H1 (cell line): ENCODE results near the gene FNDC10. TPM values are rescaled to one million over a fixed set of nuclear protein-coding genes. Genes with fewer than 3 reads are reported as not detected.
"Not testable (repeated sequence)": the region's sequence is repeated elsewhere in the genome, so short reads cannot be mapped to it uniquely, and the experiment has no call there.

Source experiments
- CTCF ChIA-PET: fragments of 300-600 bp; sonication (Branson Sonifier 250); formaldehyde crosslinking; loops from one replicate; lab custom pipeline; 2021; ENCODE audit not compliant: partially characterized antibody; lab: Charles Lee
- POLR2A ChIA-PET: fragments of 300-600 bp; sonication (Branson Sonifier 250); formaldehyde crosslinking; loops from one replicate; lab custom pipeline; 2021; ENCODE audit warnings: inconsistent platforms; ENCODE audit not compliant: partially characterized antibody; lab: Charles Lee
- DNase-seq, 2 experiments: peaks; one replicate each; pipeline versions ENCODE4 v3.0.0 to v3.0.0-alpha.2; 2010 to 2022; ENCODE audit warnings: low spot score in 2 of 2, low read depth in 1 of 2, mixed read lengths in 1 of 2
- FAIRE-seq: peaks from 2 replicates; lab custom pipeline; 2011; peaks lifted over from hg19 to GRCh38; lab: Jason Lieb, UNC
- H2AFZ ChIP-seq: 2 replicates; pipeline ENCODE4 v1.8.1; 2012; ENCODE audit warnings: low read length, inconsistent platforms
- H2AK5ac ChIP-seq: 2 replicates; pipeline ENCODE4 v1.6.1; 2013; ENCODE audit warnings: low read depth, low read length
- H2BK120ac ChIP-seq: replicated peaks from 2 replicates; pipeline ENCODE3; 2013; ENCODE audit warnings: low read depth, low read length, inconsistent platforms
- H2BK12ac ChIP-seq: 2 replicates; pipeline ENCODE4 v1.6.1; 2013; ENCODE audit warnings: low read depth, low read length
- H2BK15ac ChIP-seq: 2 replicates; pipeline ENCODE4 v1.6.1; 2013; ENCODE audit warnings: low read length
- H2BK20ac ChIP-seq: 2 replicates; pipeline ENCODE4 v1.6.1; 2013; ENCODE audit warnings: low read length
- H2BK5ac ChIP-seq: 2 replicates; pipeline ENCODE4 v1.6.1; 2013; ENCODE audit warnings: low read depth, low read length
- H3K14ac ChIP-seq: 2 replicates; pipeline ENCODE4 v1.6.1; 2013; ENCODE audit warnings: inconsistent platforms; ENCODE audit not compliant: insufficient read length
- H3K18ac ChIP-seq: 2 replicates; pipeline ENCODE4 v1.6.1; 2013; ENCODE audit warnings: low read length; ENCODE audit errors: extremely low read depth
- H3K23ac ChIP-seq: 2 replicates; pipeline ENCODE4 v1.6.1; 2013; ENCODE audit warnings: inconsistent platforms; ENCODE audit not compliant: insufficient read length
- H3K23me2 ChIP-seq: 2 replicates; pipeline ENCODE4 v1.6.1; 2013; ENCODE audit warnings: low read depth, low read length
- H3K27ac ChIP-seq: 2 replicates; pipeline ENCODE4 v1.6.1; 2011; ENCODE audit warnings: low read depth, low read length, inconsistent platforms
- H3K27me3 ChIP-seq, 4 experiments: replicated peaks in 1 of 4; 1 replicate in 1 of 4; 2 replicates in 3 of 4; pipeline versions ENCODE4 v1.6.1 to v1.8.1; 2011 to 2013; ENCODE audit warnings: low read length in 3 of 4, mild to moderate bottlenecking in 3 of 4, inconsistent platforms in 2 of 4, mixed read lengths in 2 of 4, moderate library complexity in 1 of 4; ENCODE audit not compliant: control insufficient read depth in 3 of 4, insufficient read depth in 3 of 4; ENCODE audit errors: extremely low read depth in 1 of 4
- H3K36me3 ChIP-seq, 4 experiments: 2 replicates each; pipeline versions ENCODE4 v1.6.1 to v1.8.1; 2011 to 2013; ENCODE audit warnings: mild to moderate bottlenecking in 4 of 4, low read length in 3 of 4, moderate library complexity in 2 of 4, control low read depth in 1 of 4, inconsistent platforms in 1 of 4; ENCODE audit not compliant: insufficient read depth in 4 of 4, control insufficient read depth in 2 of 4
- H3K4ac ChIP-seq: replicated peaks from 2 replicates; pipeline ENCODE3; 2013; ENCODE audit warnings: low read length, low read depth, mixed read lengths, inconsistent platforms; ENCODE audit not compliant: insufficient read length
- H3K4me1 ChIP-seq, 4 experiments: replicated peaks in 1 of 4; 1 replicate in 1 of 4; 2 replicates in 3 of 4; pipeline versions ENCODE4 v1.6.1 to v1.8.1; 2011 to 2013; ENCODE audit warnings: low read length in 3 of 4, inconsistent platforms in 2 of 4, mixed read lengths in 1 of 4; ENCODE audit not compliant: insufficient read depth in 4 of 4, control insufficient read depth in 3 of 4
- H3K4me2 ChIP-seq, 2 experiments: 2 replicates each; pipeline versions ENCODE4 v1.6.1 to v1.8.1; 2011 to 2013; ENCODE audit warnings: low read depth in 2 of 2, low read length in 2 of 2, control low read depth in 1 of 2, inconsistent platforms in 1 of 2, mild to moderate bottlenecking in 1 of 2; ENCODE audit not compliant: insufficient read depth in 1 of 2
- H3K4me3 ChIP-seq, 4 experiments: fragments of 200-600, 300-600 bp in 1 of 4; sonication (generic), shearing (Covaris generic), sonication (Bioruptor Twin) in 1 of 4; 2 replicates each; pipeline versions ENCODE4 v1.5.1 to v1.8.1; 2011 to 2016; ENCODE audit warnings: low read length in 4 of 4, low read depth in 3 of 4, control low read depth in 2 of 4, inconsistent platforms in 2 of 4, mild to moderate bottlenecking in 2 of 4, mixed read lengths in 1 of 4, moderate library complexity in 1 of 4; ENCODE audit not compliant: insufficient read depth in 2 of 4; ENCODE audit errors: extremely low read depth in 1 of 4
- H3K56ac ChIP-seq: replicated peaks from 2 replicates; pipeline ENCODE3; 2013; ENCODE audit warnings: low read depth, mild to moderate bottlenecking, mixed read lengths, low read length, inconsistent platforms; ENCODE audit not compliant: insufficient read length
- H3K79me1 ChIP-seq: 2 replicates; pipeline ENCODE4 v1.6.1; 2013; ENCODE audit warnings: low read depth, low read length, control low read depth
- H3K79me2 ChIP-seq, 2 experiments: 2 replicates each; pipeline versions ENCODE4 v1.6.1 to v1.8.1; 2012 to 2013; ENCODE audit warnings: low read length in 2 of 2, mild to moderate bottlenecking in 2 of 2, inconsistent platforms in 1 of 2; ENCODE audit not compliant: insufficient read depth in 2 of 2, control insufficient read depth in 1 of 2
- H3K9ac ChIP-seq, 4 experiments: replicated peaks in 1 of 4; 1 replicate in 1 of 4; 2 replicates in 3 of 4; pipeline versions ENCODE4 v1.6.1 to v1.8.1; 2011 to 2013; ENCODE audit warnings: low read depth in 3 of 4, low read length in 3 of 4, control low read depth in 2 of 4, mild to moderate bottlenecking in 2 of 4, moderate library complexity in 2 of 4, inconsistent platforms in 1 of 4; ENCODE audit errors: extremely low read depth in 1 of 4
- H3K9me3 ChIP-seq, 2 experiments: 2 replicates each; pipeline versions ENCODE4 v1.6.1 to v1.8.1; 2012 to 2013; ENCODE audit warnings: mild to moderate bottlenecking in 2 of 2, moderate library complexity in 2 of 2, control low read depth in 1 of 2, inconsistent platforms in 1 of 2, low read depth in 1 of 2, low read length in 1 of 2, mixed read lengths in 1 of 2; ENCODE audit not compliant: insufficient read depth in 2 of 2
- H4K20me1 ChIP-seq, 2 experiments: replicated peaks in 1 of 2; 2 replicates each; pipeline versions ENCODE3 to v1.8.1; 2011 to 2013; ENCODE audit warnings: inconsistent platforms in 2 of 2, low read length in 2 of 2, mild to moderate bottlenecking in 1 of 2; ENCODE audit not compliant: insufficient read depth in 2 of 2, control insufficient read depth in 1 of 2
- H4K5ac ChIP-seq: 2 replicates; pipeline ENCODE4 v1.6.1; 2013; ENCODE audit warnings: low read length, low read depth, mixed read lengths, inconsistent platforms; ENCODE audit not compliant: insufficient read length
- H4K8ac ChIP-seq: 2 replicates; pipeline ENCODE4 v1.8.0; 2013; ENCODE audit warnings: mild to moderate bottlenecking, moderate library complexity, low read length, inconsistent platforms; ENCODE audit not compliant: insufficient read depth; ENCODE audit errors: extremely low read depth
- H4K91ac ChIP-seq: replicated peaks from 2 replicates; pipeline ENCODE3; 2013; ENCODE audit warnings: low read length, mixed read lengths, inconsistent platforms; ENCODE audit not compliant: insufficient read length
- WGBS, 2 experiments: shearing (Covaris generic) in 1 of 2; methylation state at CpG; one replicate each; pipeline versions ENCODE4 v1.1.6 to v1.1.7; 2013 to 2015; ENCODE audit warnings: low lambda C conversion rate in 2 of 2, mixed read lengths in 2 of 2, inconsistent platforms in 1 of 2, low coverage in 1 of 2, missing lambda C conversion rate in 1 of 2; ENCODE audit not compliant: insufficient replicate concordance in 2 of 2, insufficient coverage in 1 of 2, insufficient read length in 1 of 2; ENCODE audit errors: extremely low coverage in 1 of 2, missing lambda C conversion rate in 1 of 2; 5-methylcytosine and 5-hydroxymethylcytosine counted together
- polyA plus RNA-seq, 7 experiments: library from polyadenylated mRNA; depleted of rRNA in 3 of 7; stranded (reverse) in 5 of 7; unstranded in 2 of 7; fragments of >200 nt in 5 of 7; fragments of 200-250 nt in 2 of 7; gene quantifications; 1 replicate in 5 of 7; 2 replicates in 1 of 7; 4 replicates in 1 of 7; pipeline versions ENCODE4 v1.2.1 to v1.2.3, GENCODE V29; 2011 to 2013; ENCODE audit warnings: missing spikeins in 2 of 7, mixed read lengths in 2 of 7
- total RNA-seq: library from RNA; stranded (reverse); fragmentation: NEBNext Ultra II Directional; extraction: Animal tissue kit (Norgen Biotek cat#: 25700); gene quantifications from 2 replicates; pipeline ENCODE4 v1.2.1, GENCODE V29; 2021

Gene FNDC10
- total and polyA plus RNA-seq, 2 of the 8 experiments (the other 6 are each of a cell fraction or from before 2014, with no cell fraction given), result 19.0 to 21.8 TPM

DNA sequence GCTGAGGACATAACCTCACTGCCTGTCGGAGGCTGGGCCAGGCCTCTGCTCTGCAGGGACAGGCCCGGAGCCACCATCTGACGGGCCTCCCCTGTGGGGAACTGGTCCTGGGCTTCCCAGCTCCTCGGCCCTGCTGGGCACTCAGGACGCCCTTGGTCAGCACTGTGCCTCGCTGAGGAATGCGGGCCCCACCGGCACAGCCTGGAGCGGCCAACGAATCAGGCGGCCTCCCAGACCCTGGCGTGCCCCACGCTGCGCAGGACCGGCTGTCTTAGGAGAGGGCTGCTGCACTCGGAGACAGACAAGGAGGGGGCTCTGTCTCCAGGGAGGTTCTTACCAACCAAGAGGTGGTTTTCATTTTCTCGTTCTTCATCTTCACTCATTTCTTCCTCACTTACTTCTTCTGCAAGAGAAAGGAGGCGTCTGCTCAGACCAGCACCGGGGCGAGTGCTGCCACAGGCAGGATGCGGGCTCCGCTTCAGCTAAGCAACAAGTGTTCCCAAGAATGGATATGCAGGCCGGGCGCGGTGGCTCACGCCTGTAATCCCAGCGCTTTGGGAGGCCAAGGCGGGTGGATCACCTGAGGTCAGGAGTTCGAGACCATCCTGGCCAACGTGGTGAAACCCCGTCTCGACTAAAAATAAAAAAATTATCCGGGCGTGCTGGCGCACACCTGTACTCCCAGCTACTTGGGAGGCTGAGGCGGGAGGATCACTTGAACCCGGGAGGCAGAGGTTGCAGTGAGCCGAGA lies 41.0 kb upstream of the FNDC10 start:
- H3K27me3 ChIP-seq, H2BK120ac ChIP-seq, H4K8ac ChIP-seq, H2AK5ac ChIP-seq, H3K9me3 ChIP-seq, H3K4ac ChIP-seq, FAIRE-seq, H3K23me2 ChIP-seq, H4K5ac ChIP-seq, H3K4me1 ChIP-seq, H4K91ac ChIP-seq, H3K79me2 ChIP-seq, POLR2A ChIA-PET, H2BK5ac ChIP-seq, H2AFZ ChIP-seq, H3K4me3 ChIP-seq, H3K4me2 ChIP-seq, H4K20me1 ChIP-seq, H2BK12ac ChIP-seq, H2BK15ac ChIP-seq, H2BK20ac ChIP-seq, H3K56ac ChIP-seq, H3K14ac ChIP-seq, H3K18ac ChIP-seq, H3K9ac ChIP-seq, DNase-seq, H3K23ac ChIP-seq, H3K79me1 ChIP-seq, H3K27ac ChIP-seq, CTCF ChIA-PET: not testable (repeated sequence)
- peaks cover 0 to 15% (median 5%) of the 10 kb centered on the region in 4 experiments; a peak in 6 of 8 replicates for H3K36me3 ChIP-seq
- WGBS, 2 experiments, result 92% methylated on average over 13 of the region's 38 CpGs; no CpG with 5 or more reads in 1 of the 2 experiments

DNA sequence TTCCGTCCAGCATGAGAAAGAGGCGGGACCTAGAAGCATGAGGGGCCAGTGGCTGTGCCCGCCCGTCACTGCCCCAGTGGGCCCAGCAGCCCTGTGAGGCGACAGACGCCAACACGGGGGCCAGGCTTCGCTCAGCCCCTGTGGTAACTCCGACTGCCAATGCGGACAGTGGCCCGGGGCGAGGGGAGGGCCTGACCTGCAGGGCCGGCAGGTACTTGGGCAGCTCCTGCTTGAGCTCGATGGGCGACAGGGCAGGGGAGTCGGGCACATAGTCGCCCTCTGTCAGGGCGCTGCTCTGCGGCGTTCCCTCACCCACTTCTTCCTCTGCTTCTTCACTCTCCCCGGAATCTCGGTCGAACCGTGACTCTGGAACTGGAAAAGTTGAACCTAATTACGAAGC lies 40.1 kb upstream of the FNDC10 start:
- H3K14ac ChIP-seq, H3K9ac ChIP-seq, H4K20me1 ChIP-seq, FAIRE-seq, H3K4ac ChIP-seq, H3K79me2 ChIP-seq, H3K18ac ChIP-seq, H4K5ac ChIP-seq, DNase-seq, H3K27ac ChIP-seq, H2BK20ac ChIP-seq, H3K4me3 ChIP-seq, H2BK15ac ChIP-seq, H2BK12ac ChIP-seq, CTCF ChIA-PET, H2AFZ ChIP-seq, H3K4me1 ChIP-seq, H3K23me2 ChIP-seq, H2AK5ac ChIP-seq, H3K4me2 ChIP-seq, H3K56ac ChIP-seq, H3K27me3 ChIP-seq, POLR2A ChIA-PET, H3K23ac ChIP-seq, H3K9me3 ChIP-seq, H3K79me1 ChIP-seq, H2BK120ac ChIP-seq, H4K8ac ChIP-seq, H2BK5ac ChIP-seq, H4K91ac ChIP-seq: not testable (repeated sequence)
- WGBS, 2 experiments, result 96% methylated on average over 8 of the region's 25 CpGs; no CpG with 5 or more reads in 1 of the 2 experiments
- peaks cover 0 to 15% (median 5%) of the 10 kb centered on the region in 4 experiments; a peak in 5 of 8 replicates for H3K36me3 ChIP-seq
